Measurements from ENCODE around the gene CRYBG1.

DNA sequence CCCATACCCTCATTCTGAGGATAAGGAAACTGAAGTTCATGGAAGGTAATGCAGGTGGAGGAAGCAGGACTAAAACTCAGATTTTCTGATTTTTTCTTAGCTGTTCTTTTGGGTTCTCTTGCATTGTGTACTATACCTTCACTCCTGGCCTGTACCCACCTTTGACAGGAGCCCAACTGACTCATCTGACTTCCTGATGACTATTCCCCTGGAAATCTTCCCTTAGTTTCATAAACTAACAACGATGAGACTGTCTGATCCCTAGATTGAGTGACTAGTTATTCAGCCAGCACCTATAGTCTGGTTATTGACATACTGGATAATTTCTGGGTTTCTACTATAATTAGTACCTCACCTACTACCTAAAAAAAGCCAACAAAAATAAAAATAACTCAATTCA lies 10.1 kb downstream of the CRYBG1 start:
- TF ChIP-seq, protein P1, sequence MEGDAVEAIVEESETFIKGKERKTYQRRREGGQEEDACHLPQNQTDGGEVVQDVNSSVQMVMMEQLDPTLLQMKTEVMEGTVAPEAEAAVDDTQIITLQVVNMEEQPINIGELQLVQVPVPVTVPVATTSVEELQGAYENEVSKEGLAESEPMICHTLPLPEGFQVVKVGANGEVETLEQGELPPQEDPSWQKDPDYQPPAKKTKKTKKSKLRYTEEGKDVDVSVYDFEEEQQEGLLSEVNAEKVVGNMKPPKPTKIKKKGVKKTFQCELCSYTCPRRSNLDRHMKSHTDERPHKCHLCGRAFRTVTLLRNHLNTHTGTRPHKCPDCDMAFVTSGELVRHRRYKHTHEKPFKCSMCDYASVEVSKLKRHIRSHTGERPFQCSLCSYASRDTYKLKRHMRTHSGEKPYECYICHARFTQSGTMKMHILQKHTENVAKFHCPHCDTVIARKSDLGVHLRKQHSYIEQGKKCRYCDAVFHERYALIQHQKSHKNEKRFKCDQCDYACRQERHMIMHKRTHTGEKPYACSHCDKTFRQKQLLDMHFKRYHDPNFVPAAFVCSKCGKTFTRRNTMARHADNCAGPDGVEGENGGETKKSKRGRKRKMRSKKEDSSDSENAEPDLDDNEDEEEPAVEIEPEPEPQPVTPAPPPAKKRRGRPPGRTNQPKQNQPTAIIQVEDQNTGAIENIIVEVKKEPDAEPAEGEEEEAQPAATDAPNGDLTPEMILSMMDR (optimal IDR thresholded peaks at IDR 0.05 in 1 of 3, IDR thresholded peaks at IDR 0.05 in 1 of 3, conservative IDR thresholded peaks at IDR 0.05 in 1 of 3; ENCODE audit: extremely low read depth in 1 of 3, insufficient read depth in 2 of 3, low read length in 3 of 3), result no peak
- TF ChIP-seq EZH2 (IDR thresholded peaks at IDR 0.05; ENCODE audit: low read length), result no peak
